ENCODE data around the gene CDK2AP2.

The CDK2AP2 gene

GRCh38 chr11:67534070-67534679 is 26.2 kb upstream of the CDK2AP2 start:
- Histone ChIP-seq H3K9me3 (ENCODE audit: severe bottlenecking) (peaks cover 24% of the 10 kb centered on the region), H3K27me3 (ENCODE audit: insufficient read depth, poor library complexity, severe bottlenecking) (no peaks in the 10 kb centered on the region), H3K4me3 (ENCODE audit: severe bottlenecking) (no peak overlapping the region), H3K4me1 (ENCODE audit: insufficient read depth, poor library complexity, severe bottlenecking) (no peaks in the 10 kb centered on the region), H3K36me3 (ENCODE audit: low read depth) (no peaks in the 10 kb centered on the region), H3K27ac (ENCODE audit: poor library complexity, severe bottlenecking) (no peak overlapping the region)
- TF ChIP-seq CTCF (IDR thresholded peaks at IDR 0.05; ENCODE audit: poor library complexity, severe bottlenecking): no peak
- ATAC-seq (ENCODE audit: low read depth) (no peak), DNase-seq (ENCODE audit: low spot score) (no peak)

GRCh38 chr11:67532889-67533288 is 24.9 kb upstream of the CDK2AP2 start:
- no peak for TF ChIP-seq CTCF (IDR thresholded peaks at IDR 0.05; ENCODE audit: poor library complexity, severe bottlenecking)
- no peaks in the 10 kb centered on the region for H3K27me3 ChIP-seq (ENCODE audit: insufficient read depth, poor library complexity, severe bottlenecking)
- no peak overlapping the region for H3K4me3 ChIP-seq (ENCODE audit: severe bottlenecking)
- H3K9me3 ChIP-seq (ENCODE audit: severe bottlenecking): peaks cover 24% of the 10 kb centered on the region
- H3K36me3 ChIP-seq (ENCODE audit: low read depth): no peaks in the 10 kb centered on the region
- DNase-seq (ENCODE audit: low spot score) (no peak), ATAC-seq (ENCODE audit: low read depth) (no peak)
- no peak overlapping the region for H3K27ac ChIP-seq (ENCODE audit: poor library complexity, severe bottlenecking)
- H3K4me1 ChIP-seq (ENCODE audit: insufficient read depth, poor library complexity, severe bottlenecking): no peaks in the 10 kb centered on the region

- Histone ChIP-seq H3K9me3 (ENCODE audit: severe bottlenecking) (peaks cover 20% of the 10 kb centered on the region), H3K4me1 (ENCODE audit: insufficient read depth, poor library complexity, severe bottlenecking) (no peaks in the 10 kb centered on the region), H3K27me3 (ENCODE audit: insufficient read depth, poor library complexity, severe bottlenecking) (no peaks in the 10 kb centered on the region), H3K36me3 (ENCODE audit: low read depth) (no peaks in the 10 kb centered on the region), H3K27ac (ENCODE audit: poor library complexity, severe bottlenecking) (no peak overlapping the region), H3K4me3 (ENCODE audit: severe bottlenecking) (no peak overlapping the region)
- ATAC-seq (ENCODE audit: low read depth) (no peak), DNase-seq (ENCODE audit: low spot score) (no peak)
- TF ChIP-seq CTCF (IDR thresholded peaks at IDR 0.05; ENCODE audit: poor library complexity, severe bottlenecking): no peak
Observed at GRCh38 chr11:67530282-67530592, 22.3 kb upstream of the CDK2AP2 start.

- peaks cover 6% of the 10 kb centered on the region for H3K9me3 ChIP-seq (ENCODE audit: severe bottlenecking)
- no peak overlapping the region for H3K4me3 ChIP-seq (ENCODE audit: severe bottlenecking)
- H3K27ac ChIP-seq (ENCODE audit: poor library complexity, severe bottlenecking): no peak overlapping the region
- H3K36me3 ChIP-seq (ENCODE audit: low read depth): no peaks in the 10 kb centered on the region
- no peaks in the 10 kb centered on the region for H3K27me3 ChIP-seq (ENCODE audit: insufficient read depth, poor library complexity, severe bottlenecking)
- ATAC-seq (ENCODE audit: low read depth) (no peak), DNase-seq (ENCODE audit: low spot score) (no peak)
- no peak for TF ChIP-seq CTCF (IDR thresholded peaks at IDR 0.05; ENCODE audit: poor library complexity, severe bottlenecking)
- no peaks in the 10 kb centered on the region for H3K4me1 ChIP-seq (ENCODE audit: insufficient read depth, poor library complexity, severe bottlenecking)
Observed at GRCh38 chr11:67528376-67528775, 20.4 kb upstream of the CDK2AP2 start.

- DNase-seq (ENCODE audit: low spot score) (no peak), ATAC-seq (ENCODE audit: low read depth) (no peak)
- TF ChIP-seq CTCF (IDR thresholded peaks at IDR 0.05; ENCODE audit: poor library complexity, severe bottlenecking): no peak
- H3K4me1 ChIP-seq (ENCODE audit: insufficient read depth, poor library complexity, severe bottlenecking): no peaks in the 10 kb centered on the region
- H3K27ac ChIP-seq (ENCODE audit: poor library complexity, severe bottlenecking): no peak overlapping the region
- H3K4me3 ChIP-seq (ENCODE audit: severe bottlenecking): no peak overlapping the region
- no peaks in the 10 kb centered on the region for H3K27me3 ChIP-seq (ENCODE audit: insufficient read depth, poor library complexity, severe bottlenecking)
- no peaks in the 10 kb centered on the region for H3K9me3 ChIP-seq (ENCODE audit: severe bottlenecking)
- H3K36me3 ChIP-seq (ENCODE audit: low read depth): no peaks in the 10 kb centered on the region
Observed at GRCh38 chr11:67525275-67525976, 17.5 kb upstream of the CDK2AP2 start.
